GM13976 (cell line): Measurements from ENCODE around the gene NEDD4L.

Experiments
- DNase-seq: peaks from one replicate; pipeline ENCODE4 v3.0.0; 2012; ENCODE audit warnings: low spot score
- in situ Hi-C: fragments of 300-500 bp; cut with MboI; formaldehyde crosslinking; loops from one replicate; pipeline ENCODE4 v1.12.0; 2022; ENCODE audit warnings: low sequenced_read_pairs, mixed read lengths, inconsistent platforms; ENCODE audit not compliant: unreplicated experiment
- TF ChIP-seq, protein P1 (sequence below): IDR thresholded peaks from 2 replicates; pipeline ENCODE4 v1.5.1; 2012; ENCODE audit warnings: borderline replicate concordance, mild to moderate bottlenecking; ENCODE audit not compliant: insufficient read depth; ENCODE audit errors: extremely low read depth, missing control alignments, control extremely low read depth

The NEDD4L gene

DNA sequence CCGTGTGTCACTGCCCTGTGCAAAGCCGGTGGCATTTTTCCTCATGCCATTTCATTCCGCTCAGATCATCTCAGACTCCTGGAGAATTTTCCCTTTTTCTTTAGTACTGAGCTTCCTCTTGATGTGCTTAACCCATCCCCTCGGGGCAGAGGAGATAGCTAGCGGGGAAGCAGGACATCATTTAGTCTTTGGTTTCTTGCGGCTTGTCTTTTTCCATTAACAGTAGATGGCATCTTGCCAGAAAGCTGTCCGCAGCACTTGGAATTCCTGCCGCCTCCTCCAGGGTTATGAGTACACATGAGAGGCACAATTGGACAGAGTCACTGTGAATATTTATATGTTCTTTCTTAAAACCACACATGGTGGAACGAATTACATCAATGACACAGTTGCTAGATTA is 358.2 kb downstream of the NEDD4L start:
- in situ Hi-C loops = loop anchor here (10.0 kb wide), 1 partner anchor 363 kb away; no protein-coding TSS in a partner anchor
- TF ChIP-seq, protein P1, sequence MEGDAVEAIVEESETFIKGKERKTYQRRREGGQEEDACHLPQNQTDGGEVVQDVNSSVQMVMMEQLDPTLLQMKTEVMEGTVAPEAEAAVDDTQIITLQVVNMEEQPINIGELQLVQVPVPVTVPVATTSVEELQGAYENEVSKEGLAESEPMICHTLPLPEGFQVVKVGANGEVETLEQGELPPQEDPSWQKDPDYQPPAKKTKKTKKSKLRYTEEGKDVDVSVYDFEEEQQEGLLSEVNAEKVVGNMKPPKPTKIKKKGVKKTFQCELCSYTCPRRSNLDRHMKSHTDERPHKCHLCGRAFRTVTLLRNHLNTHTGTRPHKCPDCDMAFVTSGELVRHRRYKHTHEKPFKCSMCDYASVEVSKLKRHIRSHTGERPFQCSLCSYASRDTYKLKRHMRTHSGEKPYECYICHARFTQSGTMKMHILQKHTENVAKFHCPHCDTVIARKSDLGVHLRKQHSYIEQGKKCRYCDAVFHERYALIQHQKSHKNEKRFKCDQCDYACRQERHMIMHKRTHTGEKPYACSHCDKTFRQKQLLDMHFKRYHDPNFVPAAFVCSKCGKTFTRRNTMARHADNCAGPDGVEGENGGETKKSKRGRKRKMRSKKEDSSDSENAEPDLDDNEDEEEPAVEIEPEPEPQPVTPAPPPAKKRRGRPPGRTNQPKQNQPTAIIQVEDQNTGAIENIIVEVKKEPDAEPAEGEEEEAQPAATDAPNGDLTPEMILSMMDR = no peak

DNA sequence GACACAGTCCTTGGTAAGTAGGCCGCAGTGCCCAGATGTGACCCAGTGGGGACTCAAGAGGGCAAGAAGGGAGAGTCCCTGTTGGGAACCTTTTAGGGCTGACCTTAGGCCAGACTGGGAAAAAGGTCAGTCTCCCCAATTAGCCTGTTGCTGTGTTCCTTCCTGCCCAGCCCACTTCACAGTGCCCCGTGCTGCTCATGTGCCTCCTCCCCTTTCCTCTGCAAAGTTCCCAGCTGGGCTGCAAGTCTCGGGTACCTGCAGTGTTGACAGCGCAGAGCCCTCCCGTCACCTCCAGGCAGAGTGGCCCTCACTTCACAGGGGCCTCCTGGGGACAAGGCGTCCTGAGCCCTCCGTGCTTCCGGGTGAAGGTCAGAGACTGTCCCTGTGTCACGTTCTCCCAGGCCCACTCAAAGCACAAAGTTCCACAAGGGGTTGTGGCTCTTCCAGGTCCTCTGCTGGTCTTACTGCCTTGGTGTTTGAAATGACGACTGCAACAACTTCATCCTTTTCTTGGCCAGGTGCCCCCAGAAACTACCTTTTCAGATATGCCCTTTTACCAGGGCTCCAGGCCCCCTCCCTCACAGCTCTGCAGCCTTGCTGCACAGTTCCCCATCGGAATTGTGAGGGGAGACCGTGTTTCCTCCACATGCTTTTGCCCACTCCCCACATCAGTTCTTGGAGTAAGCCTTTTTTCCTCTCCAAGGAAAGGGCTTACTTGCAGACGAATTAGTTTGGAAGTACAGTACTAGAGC is 359.1 kb downstream of the NEDD4L start:
- no peak for DNase-seq
- in situ Hi-C loops = loop anchor here (10.0 kb wide), 1 partner anchor 362 kb away; no protein-coding TSS in a partner anchor
- TF ChIP-seq, protein P1 = no peak

More for the DNA sequence above, 358.2 kb downstream of the NEDD4L start:
- no peak for DNase-seq

DNA sequence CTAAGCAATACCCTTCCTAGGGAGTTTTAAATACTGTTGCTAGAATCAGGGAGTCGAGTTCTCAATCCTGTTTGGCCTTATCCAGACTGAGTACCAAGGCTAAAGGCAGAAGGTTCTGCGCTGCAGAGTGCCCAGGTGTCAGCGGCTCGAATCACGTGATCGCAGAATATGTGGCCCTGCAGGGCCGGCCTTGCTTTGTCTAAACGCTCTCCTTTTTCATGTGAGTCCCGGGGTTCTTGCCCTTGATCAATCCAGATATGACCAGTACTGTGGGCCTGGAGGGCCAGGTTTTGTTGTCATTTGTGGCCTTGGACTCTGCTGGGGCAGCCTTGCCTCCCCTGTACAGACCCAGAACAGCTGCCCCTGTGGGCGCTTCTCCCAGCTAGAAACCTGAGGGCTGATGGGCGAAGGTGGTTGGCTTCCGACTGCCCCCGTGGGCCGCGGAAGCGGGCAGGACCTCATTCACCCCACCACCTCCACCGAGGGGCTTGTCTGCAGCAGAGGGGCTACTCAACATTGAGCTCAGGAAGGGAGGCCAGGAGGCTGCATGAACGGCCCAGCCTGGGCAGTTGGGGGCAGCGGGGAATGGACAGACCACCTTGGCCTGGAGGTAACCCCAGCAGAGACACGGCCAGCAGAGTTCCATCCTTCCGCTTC is 359.9 kb downstream of the NEDD4L start:
- TF ChIP-seq, protein P1 = no peak
- DNase-seq = no peak
- in situ Hi-C loops = loop anchor here (10.0 kb wide), 1 partner anchor 361 kb away; no protein-coding TSS in a partner anchor

DNA sequence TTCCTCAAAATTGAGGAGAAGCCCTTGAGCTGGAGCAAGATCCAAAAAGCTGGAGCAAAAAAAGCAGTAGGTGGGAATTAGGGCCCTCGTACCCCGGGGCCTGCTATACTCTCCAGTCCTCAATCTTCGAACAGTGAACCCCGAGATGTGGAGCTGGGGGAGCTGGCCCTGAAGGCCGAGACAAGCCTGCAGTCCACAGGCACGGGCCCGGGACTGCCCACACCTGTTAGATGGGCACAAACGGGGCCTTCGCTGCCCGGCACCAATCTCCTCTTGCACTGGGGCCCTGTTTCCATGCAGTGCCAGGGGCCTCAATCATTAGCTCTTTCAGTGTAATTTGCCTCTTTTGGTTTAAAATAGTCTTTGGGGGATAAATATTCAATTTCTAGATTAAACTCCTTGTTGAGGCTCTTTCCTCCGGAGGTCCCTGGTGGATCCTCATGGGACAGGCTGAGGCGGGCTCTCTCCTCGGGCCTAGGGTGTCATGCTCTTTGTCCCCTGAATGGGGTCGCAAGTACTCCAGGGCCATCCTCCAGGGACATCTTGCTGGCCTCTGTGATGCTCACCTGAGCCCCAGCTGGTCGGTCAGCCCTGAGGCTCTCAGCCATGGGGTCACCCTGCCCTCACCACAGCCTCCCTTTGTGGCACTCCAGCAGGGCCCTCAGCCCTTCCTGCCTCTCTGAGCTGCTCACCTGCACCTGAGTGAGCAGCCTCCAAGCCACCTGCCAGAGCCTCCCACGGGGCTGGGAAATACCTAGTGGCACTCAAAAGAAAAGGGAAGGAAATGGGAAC is 361.3 kb downstream of the NEDD4L start:
- no peak for DNase-seq
- TF ChIP-seq, protein P1 = no peak
- in situ Hi-C loops = loop anchor here (10.0 kb wide), 1 partner anchor 359 kb away; no protein-coding TSS in a partner anchor

DNA sequence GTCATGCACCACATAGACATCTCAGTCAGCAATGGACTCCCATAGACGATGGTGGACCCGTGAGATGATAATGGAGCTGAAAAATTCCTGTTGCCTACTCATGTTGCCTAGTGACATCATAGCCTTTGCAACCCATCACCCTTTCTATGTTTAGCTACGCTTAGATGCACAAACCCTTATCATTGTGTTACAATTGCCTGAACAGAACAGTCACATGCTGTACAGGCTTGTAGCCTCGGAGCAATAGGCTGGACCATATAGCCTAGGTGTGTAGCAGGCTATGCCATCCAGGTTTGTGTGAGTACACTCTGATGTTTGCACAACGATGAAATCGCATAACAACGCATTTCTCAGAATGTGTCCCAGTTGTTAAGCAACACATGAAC is 363.2 kb downstream of the NEDD4L start:
- in situ Hi-C loops = loop anchor here (10.0 kb wide), 1 partner anchor 358 kb away; no protein-coding TSS in a partner anchor
- TF ChIP-seq, protein P1 = no peak
- DNase-seq = no peak
